OCI-M2 (cell line): Measurements from ENCODE around the gene DRD5.
"Not testable (repeated sequence)": the region's sequence is repeated elsewhere in the genome, so short reads cannot be mapped to it uniquely, and the experiment has no call there.

Experiments used
- DNase-seq: peaks from one replicate; lab custom pipeline; 2025; ENCODE audit not compliant: unreplicated experiment; lab: John Stamatoyannopoulos, UW

The DRD5 gene

DNA sequence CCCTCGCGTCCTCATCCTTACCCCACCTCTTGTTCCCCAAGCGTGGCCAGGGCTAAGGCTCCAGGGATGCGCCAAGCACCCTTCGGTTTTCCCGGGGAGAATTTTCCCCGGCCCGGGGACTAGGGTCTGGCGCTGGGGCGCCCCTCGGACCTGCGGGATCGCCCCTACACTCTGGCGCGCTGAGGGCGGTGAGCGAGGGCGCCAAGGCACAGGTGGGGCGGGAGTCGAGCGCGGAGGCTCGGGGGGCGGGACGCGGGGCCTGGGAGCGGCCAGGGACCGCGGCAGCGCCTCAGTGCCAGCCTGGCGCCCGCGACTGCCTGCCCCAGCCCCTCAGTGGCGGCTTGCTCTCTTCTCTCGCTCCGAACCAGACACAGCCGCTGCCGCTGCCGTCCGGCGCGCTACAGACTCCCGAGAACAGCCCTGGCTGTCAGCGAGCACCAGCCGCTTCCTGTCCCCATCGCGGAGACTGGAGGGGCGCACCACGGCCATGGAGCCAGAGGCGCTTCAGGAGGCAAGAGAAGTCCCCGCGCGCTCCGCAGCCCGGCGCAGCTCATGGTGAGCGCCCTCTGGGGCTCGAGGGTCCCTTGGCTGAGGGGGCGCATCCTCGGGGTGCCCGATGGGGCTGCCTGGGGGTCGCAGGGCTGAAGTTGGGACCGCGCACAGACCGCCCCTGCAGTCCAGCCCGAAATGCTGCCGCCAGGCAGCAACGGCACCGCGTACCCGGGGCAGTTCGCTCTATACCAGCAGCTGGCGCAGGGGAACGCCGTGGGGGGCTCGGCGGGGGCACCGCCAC, at the start of gene DRD5:
DRD5 (plus strand) TSS at position 292 of the 793 bp plus-strand sequence; CDS start at position 688, 396 bp downstream.
- no peak for DNase-seq

DNA sequence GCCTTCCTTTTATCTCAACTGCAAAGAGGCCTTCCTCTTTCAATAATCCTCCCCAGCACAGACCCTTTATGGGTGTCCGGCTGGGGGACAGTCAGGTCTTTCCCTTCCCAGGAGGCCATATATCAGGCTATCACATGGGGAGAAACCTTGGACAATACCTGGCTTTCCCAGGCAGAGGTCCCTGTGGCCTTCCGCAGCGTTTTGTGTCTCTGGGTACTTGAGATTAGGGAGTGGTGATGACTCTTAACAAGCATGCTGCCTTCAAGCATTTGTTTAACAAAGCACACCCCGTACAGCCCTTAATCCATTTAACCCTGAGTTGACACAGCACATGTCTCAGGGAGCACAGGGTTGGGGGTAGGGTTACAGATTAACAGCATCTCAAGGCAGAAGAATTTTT, 49.2 kb upstream of the DRD5 start:
- DNase-seq: not testable (repeated sequence)

DNA sequence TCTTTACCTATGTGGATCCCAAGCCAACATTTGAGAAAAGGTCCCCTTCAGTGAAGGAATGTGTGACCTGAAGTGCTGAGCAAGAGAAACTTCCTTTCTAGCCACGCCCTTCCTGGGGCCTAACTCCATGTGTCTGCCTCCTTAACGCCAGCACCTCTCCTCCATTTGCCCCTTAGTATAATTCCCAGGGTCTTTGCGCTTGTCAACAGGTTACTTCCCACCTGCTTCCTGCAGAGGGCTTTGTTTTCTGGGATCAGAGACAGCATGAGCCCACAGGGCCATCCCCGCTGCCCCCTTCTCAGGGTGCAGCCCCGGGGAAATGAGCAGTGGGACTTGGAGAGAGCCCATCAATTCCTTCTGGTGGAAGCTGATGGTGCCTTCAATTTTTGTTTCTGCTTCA, 45.9 kb upstream of the DRD5 start:
- no peak for DNase-seq

DNA sequence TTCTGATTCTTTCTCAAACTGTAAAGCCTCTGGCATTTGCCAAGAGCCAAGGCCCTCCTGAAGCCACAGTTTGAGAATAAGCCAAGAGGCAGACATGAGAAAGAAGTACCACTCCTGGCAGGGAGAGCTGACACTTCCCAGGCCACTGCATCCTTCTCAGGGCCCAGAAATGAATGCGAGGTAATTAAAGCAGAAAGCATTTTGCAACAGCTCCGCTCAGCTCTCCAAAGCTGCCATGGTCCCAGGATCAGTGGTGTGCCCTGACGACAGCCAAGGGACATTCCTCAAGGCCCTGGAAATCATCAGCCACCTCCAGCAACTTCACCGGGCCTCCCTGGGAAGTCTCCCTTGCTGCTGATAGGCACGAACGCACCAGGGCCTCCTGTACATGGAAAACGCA, 44.2 kb upstream of the DRD5 start:
- DNase-seq: not testable (repeated sequence)

DNA sequence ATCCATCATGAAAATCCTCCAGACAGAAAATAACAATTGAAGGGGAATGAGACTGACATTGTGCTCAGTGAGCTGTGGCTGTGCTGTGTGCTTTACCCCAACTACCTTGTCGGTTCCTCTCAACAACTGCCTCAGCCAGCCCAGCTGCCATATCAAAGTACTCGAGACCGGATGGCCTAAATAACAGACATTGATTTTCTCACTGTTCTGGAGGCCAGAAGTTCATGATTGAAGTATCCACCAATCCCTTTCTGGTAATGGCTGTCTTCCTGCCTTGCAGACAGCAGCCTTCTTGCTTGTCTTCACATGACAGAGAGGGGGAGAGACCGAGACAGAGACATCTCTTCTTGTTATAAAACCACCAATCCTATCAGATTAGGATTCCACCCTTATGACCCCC, 37.6 kb upstream of the DRD5 start:
- DNase-seq: not testable (repeated sequence)

DNA sequence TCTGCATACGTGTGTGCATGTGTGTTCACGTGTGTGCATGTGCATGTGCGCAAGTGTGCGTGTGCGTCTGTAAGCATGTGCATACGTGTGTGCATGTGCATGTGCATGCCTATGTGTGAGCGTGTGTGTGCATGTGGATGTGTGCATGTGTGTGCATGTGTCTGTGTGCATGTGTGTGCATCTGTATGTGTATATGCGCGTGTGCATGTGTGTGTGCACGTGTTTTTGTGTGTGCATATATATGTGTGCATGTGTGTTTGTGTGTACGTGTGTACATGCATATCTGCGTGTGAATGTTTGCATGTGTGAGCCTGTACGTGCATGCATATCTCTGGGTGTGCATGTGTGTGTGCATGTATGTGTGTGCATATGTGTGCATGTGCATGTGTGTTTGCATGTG, 35.7 kb upstream of the DRD5 start:
- DNase-seq: no peak

- no peak for DNase-seq
Observed at GRCh38 chr4:9758641-9759317, 22.7 kb upstream of the DRD5 start.

- DNase-seq: no peak
Observed at GRCh38 chr4:9762823-9763475, 18.5 kb upstream of the DRD5 start.

- DNase-seq: no peak
Observed at GRCh38 chr4:9764155-9764696, 17.2 kb upstream of the DRD5 start.

DNA sequence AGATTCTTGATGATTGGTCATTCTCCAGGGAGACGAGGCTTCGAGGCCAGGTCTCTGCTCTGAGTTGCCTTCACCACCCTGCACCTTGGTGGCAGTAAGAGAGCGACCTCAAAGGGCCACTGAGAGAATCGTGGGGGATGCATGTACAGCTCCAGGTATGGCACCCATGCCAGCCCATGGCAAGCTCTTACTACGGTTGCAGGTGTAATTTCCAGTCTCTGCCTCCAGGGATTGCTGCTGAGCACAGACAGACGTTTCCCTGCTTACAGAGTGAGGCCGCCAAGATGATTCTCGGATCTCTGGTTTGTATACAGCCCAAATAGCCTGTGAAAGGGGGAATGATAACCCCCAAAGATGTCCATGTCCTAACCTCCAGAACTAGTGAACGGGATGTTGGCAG, 16.3 kb upstream of the DRD5 start:
- DNase-seq: no peak

GRCh38 chr4:9769321-9769720, 12.1 kb upstream of the DRD5 start:
- no peak for DNase-seq

GRCh38 chr4:9771034-9771433, 10.4 kb upstream of the DRD5 start:
- DNase-seq: no peak

DNA sequence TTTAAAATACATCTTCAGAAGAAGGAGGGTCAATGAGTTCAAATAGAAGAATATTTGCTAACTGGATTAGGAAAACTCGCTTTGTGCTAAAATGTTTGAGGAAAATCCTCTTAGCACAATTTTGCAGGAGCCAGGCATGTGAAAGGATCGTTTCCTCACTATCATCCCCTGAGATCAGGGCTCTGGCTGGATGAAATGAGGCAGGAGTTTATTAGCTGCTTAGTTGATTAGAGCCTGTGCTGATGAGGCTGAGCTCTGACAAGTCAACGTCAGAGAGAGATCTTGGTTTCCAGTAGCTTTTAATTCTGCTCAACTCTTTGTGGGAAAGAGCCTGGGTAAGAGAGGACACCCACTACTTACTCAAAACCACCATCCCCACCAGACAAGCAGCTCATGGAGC, 8.0 kb upstream of the DRD5 start:
- DNase-seq: no peak

GRCh38 chr4:9782136-9782436, 652 bp downstream of the DRD5 start:
- no peak for DNase-seq

DNA sequence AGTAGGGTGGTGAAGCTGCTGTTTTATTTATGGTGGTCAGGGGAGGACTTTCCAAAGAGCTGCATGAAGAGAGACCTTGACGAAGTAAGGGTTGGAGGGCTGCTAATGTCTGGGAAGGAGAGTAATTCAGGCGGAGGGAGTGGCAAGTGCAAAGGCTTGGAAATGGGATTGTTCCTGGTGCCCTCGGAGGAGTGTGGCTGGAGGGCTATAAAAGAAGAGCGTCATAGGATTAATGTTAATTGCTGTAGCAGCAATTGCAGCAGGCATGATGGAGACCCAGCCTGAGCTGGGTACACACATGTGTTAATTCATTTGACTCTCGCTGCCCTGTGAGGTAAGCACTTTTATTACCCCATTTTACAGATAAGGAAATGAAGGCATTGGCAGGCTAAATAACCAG, 4.5 kb downstream of the DRD5 start:
- DNase-seq: not testable (repeated sequence)

DNA sequence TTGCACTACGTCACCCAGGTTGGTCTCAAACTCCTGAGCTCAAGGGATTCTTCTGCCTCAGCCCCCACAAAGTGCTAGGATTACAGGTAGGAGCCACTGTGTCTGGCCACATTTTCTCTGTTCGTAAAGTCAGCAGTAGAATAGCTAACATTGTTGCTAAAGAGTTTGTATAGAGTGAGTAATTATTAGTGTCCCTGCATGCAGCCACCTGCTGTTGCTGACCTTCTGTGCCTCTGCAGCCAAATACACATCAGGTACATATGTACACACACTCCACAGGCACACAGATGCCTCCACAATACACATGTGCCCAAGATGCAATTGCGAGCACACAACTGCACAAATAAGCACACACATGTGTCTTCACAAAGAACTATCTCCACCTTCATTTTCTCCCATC, 10.9 kb downstream of the DRD5 start:
- no peak for DNase-seq

DNA sequence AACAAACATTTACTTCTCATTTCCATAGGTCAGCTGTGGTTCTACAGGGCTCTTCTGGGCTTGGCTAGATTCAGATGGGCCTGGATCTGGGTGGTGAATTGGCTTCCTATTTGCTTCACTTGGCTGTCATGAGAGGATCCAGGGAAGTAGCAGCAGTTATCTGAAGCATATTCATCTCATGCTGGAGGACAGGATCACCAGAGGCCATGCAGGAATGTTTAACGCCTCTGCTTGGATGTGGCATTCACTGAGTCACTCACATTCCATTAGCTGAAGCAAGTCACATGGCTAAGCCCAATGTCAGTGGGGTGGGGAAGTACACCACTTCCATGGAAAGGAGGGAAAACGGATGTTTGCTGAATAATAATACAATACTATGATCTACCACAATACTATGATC, 15.2 kb downstream of the DRD5 start:
- not testable (repeated sequence) for DNase-seq

DNA sequence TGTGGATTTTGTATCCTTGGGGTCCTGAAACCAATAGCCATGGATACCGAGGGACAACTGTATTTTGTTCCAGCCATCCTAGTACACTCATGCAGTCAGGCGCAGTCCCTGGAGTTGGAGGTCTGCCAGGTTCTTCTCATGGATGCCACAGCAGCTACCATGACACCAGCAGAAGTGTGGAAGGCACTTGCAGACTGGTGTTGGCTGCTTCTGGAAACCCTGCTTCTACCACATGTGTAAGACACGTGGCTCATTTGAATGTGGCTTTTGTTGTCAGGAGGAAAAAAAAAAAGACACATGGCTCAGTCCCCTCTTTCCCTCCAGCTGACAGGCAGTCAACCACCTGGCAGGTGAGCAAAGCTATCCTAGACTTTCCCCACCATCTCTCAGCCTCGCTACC, 19.4 kb downstream of the DRD5 start:
- DNase-seq: no peak

DNA sequence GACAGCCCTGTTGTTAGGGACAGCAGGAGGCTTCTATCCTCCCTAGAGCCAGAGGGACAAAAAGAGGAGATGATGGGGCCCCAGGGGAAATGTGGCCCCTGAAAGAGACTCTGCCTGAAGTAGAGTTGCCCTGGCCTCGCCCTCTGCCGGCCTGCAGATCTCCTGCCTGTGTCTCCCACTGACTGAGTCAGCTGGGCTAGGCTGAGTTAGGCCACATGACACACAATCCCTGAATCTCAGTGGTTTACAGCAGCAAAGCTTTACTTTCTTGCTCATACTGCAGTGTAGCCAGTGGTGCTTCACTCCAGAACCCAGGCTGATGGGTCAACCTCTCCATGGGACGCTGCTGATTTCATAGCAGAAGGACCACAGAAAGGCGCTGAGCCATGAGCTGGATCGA, 23.5 kb downstream of the DRD5 start:
- no peak for DNase-seq

- DNase-seq: no peak
Observed at GRCh38 chr4:9808077-9808476, 26.6 kb downstream of the DRD5 start.

- no peak for DNase-seq
Observed at GRCh38 chr4:9811806-9812205, 30.4 kb downstream of the DRD5 start.
